ENCODE measurements around the gene CXXC5.

CXXC5 gene

DNA sequence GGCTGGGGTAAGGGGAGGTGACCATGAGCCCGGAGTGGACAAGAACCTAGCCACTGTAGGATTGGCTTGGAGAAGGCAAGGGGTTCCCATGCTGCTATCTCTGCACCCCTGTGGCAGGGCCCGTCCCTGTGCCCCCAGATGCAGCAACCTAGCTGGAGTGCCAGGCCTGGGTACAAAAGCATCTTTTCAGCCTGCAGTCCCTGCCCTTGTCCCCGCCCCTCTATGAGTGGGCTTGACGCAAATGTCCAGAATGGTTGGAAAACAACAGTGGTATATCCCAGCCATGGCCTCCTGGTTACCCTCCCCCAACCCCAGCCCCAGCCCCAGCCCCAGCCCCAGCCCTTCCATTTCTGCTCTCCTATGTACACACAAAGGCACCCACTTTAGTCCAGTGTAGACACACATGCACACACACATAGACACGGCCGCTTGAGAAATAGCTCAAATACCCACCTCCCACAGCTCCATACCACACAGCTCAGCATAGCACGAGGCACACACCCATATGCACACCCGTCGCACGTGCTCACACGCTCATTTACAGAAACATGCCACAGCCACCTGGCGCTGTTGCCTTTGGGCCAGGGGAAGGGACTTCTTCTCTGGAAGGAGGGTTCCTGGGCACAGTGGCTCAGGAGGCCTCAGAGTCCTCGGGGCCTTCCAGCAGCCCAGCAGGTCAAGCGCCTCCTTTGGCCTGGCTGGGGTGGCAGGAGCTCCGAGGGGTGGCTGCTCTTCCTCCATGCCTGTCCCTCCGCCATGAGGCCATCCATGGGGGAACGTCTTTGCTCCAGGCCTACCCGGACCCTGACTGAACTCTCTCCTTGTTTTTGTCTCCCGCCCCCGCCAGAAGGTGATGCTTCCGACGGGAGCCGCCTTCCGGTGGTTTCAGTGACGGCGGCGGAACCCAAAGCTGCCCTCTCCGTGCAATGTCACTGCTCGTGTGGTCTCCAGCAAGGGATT lies 34.1 kb downstream of the CXXC5 start:
- no peak for DNase-seq

DNA sequence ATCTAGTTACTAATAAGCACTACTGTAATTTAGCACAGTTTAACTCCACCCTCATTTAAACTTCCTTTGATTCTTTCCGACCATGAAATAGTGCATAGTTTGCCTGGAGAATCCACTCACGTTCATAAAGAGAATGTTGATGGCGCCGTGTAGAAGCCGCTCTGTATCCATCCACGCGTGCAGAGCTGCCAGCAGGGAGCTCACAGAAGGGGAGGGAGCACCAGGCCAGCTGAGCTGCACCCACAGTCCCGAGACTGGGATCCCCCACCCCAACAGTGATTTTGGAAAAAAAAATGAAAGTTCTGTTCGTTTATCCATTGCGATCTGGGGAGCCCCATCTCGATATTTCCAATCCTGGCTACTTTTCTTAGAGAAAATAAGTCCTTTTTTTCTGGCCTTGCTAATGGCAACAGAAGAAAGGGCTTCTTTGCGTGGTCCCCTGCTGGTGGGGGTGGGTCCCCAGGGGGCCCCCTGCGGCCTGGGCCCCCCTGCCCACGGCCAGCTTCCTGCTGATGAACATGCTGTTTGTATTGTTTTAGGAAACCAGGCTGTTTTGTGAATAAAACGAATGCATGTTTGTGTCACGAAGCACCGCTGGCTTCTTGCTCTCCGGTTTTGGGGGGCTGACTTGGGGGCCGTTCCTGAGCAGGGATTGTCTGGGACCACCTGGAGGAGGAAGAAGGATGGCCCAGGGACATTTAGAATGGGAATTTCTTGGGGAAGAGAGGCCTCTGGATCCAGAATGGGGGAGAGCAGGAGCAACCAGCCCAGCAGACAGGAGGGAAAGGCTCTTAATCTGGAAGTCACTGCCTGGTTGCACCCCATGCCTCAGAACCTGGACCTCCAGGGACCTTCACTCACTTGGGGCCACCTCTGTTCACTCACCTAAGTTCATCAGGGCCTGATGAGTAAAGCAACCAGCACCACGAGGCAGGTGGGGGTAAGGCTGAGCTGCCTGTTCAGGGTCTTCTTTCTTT lies 35.4 kb downstream of the CXXC5 start:
- no peak for DNase-seq

DNA sequence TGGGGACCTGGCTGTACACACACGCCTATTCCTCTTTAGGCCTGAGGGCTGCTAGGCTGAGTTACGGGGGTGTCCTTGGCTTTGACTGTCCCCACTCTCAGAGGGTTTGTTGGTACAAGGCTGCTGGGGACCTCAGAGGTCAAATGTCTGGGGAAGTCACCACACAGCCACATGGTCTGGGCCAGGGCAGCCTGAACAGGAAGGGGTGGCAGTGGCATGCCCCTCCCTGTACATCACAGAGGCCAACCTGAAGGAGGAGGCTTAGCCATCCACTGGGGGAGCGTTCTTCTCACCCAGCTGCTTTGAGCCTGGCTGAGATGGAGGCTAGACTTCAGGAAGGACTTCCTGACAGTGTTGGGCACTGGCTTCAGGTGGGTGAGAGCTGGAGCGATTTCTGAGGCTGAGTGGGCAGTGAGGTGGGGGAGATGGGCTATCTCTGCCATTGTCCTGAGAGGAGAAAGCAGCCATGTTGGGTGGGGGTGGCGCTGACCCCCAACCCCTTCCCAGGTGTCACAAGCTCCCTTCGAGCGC lies 36.3 kb downstream of the CXXC5 start:
- DNase-seq: peak in 2 of 4 experiments; percentile 43 to 47

DNA sequence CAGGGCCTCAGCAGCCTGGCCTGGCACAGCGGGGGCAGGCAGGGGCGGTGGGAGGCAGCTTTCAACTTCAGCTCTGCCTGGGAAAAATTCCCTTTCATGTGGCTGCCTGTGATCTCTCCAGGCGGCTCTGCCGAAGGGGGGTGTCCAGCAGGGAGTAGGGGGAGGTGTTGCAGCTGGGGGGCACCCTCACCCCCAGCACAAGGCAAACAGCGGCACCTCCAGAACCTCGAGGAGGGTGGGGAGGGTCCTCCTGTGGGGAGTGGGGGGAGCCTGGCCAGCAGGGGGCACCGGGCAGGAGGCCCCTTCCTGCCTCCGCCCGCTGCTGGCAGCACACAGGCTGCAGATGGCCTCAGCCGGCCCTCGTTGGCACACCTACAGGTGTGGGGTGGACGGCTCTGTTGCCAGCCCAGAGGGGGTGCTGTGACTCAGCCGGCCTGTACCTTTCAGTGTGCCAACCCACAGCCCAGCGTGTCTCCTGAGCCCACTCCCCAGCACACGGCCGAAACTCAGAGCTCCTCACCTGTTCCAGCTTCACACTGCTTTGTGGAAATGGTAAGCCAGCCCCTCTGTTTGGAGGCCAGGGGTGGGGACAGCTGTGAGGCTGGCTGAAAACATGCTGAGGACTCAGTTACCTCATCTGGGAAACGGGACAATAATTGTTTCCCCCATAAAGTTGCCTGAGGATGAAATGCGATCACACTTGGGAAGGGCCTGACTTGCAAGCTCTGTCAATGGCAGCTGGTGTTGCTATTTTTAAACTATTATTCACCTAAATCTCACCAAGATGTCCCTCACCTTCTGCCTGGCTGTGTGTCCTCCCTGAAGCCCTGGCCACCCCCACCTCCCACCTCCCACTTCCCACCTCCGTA lies 37.0 kb downstream of the CXXC5 start:
- DNase-seq: no peak

DNA sequence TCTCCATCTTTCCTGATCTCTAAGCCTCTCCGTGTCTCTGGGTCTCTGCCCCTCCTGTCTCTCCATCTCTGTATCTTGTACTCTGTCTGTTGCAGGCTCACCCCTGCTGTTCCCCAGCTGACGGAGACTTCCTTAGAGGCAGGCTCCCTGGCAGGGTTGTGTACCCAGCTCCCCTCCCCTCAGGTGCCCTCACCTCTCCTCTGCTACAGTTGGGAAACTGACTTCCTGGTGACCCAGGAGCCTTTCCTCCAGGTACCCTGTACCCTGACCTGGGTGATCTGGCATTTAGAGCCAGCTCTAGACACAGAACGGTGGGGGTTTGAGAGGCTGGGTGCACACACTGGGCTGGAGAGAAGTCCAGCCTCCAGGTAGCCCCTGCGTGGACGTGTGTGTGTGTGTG lies 37.7 kb downstream of the CXXC5 start:
- no peak for DNase-seq

DNA sequence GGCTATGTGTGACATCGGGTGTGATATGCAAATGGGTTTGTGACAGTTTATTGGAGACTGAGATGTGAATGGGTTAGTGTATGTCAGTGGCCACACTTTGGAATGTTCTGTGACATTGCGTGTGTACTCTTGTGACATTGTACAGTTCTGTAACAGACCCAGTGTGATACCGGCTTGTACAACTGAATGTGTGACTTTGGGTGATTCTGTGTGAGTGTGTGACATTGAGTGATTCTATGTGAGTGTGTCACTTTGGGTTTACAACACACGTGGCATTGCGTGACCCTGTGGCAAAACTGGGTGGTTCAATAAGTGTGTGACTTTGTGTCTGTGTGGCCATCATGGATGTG lies 38.2 kb downstream of the CXXC5 start:
- DNase-seq: peak in 1 of 4 experiments; percentile 37

DNA sequence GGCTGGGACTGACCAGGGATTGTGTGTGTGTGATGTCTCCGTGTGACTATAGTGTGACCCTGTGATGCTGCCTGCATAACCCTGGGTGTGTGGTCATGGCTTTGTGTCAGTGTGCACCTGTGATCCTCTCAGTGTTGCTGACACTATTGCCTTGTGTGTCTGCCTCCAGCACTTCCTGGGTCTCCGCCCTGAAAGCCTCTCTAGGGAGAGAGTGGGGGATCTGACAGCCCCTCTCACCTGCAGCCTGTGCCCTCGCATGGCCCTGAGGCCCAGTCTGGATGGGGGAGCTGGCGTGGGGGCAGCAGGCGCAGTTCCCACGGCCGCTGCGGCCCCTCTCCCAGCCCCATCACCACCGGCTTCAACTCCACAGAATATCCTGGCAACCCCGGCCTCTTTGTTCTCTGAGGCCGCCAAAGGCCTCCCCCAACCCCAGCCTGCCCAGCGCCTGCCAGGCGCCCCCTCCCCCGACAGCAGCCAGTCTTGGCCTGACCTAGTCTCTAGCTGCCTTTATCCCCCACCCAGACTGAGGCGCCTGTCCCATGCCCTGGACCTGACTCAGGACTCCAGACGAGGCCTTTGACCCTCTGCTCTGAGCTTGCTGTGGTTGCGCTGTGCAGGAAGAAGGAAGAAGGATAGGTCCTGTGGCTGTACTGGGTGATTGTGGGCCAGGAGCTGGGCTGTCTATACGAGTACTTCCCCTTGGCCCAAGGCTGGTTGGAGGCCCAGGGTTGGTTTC lies 38.7 kb downstream of the CXXC5 start:
- peak; percentile 70 to 84 (median 82) for DNase-seq

DNA sequence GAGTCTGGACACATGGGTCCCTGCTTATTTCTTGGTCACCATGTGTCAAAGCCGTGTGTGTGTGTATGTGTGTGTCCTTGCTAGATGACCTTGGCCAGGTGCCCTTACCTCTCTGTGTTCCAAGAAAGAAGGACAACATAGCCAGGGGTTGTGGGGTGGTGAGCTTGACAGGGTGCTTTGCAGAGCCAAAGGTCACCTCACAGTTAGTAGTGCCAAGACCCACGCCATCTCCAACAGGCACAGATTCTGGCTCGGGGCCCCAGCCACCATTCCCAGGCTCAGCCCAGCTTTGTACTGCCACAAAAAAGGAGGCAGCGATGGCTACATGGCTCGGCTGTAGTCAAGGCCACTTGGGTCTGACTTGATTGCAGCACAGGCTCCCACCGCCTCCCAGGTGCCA lies 39.5 kb downstream of the CXXC5 start:
- DNase-seq: no peak

DNA sequence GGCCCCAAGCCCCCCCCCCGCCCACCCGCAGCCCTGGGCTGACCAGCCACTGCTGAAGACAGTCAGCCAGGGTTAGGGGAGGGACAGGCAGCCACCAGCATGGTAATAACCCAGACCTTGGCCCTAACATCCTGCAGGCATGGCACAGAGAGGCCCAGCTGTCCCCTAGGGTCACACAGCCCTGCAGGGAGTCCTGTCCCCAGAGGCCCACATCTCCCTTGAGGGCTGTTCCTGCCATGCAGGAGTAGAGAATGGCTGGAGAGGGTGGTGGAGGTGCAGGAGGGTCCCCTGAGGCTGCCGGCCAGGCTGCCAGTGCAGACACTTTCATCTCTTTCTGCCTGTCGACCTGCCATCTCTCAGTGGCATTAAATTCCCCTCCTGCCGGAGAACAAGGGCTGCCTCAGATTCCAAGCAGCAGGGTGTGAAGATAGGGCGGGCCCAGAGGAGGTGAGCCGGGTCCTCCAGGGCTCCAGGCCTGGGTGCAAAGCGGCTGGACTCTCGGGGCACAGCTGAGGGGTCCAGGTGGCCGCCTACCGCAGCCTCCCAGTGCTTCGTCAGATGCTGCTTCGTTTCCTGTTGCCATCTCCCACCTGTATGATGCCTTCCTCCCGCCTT lies 40.0 kb downstream of the CXXC5 start:
- no peak for DNase-seq

DNA sequence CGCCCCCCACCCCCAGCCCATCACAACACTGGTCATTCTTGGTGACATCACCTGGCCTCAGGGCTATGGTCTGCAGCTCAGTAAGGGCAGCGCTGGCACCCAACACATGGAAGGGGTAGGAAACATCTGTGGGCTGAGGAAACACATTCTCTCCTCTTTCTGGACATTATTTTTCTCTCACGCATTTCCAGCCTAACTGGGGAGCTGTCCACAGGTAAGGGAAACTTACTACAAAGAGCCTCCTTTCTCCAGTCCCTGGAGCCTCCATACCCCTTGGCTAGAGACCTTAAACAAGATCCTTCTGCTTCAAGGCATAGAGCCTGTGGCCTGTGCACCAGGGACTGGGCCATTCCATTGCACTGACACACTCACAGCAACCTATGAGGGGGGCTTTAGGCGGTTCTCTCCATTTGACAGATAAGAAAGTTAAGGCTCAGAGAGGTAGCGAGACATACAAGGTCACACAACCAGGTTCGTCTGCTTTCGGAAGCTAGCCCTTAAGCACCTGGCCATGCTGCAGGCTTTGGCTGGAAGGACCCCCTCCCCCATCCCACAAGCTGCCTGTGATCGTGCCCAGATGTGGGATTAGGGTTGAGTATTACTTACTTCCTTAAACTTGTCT lies 40.7 kb downstream of the CXXC5 start:
- peak in 2 of 4 experiments; percentile 37 to 49 for DNase-seq

DNA sequence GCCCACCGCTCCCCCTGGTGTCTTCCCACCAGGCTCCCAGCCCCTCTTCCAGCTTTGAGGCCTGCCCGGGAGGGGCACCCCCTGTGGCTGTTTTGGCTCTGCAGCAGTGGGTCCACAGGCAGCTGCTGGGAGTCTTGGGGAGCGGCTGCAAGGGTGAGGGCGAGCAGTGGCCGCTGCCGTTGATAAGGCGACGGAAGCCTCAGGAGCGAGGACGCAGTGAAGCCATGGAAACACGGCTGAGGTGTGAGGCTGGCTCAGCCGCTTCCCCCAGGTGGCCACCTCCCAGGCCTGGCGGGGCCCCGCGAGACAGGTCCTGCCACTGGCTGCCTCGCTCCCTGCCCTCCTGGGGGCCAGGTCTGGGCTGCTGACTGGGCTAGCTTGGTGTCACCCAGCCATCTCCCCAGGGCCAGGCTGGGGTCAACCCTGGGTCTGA lies 41.5 kb downstream of the CXXC5 start:
- DNase-seq: peak in 2 of 4 experiments; percentile 31 to 49

DNA sequence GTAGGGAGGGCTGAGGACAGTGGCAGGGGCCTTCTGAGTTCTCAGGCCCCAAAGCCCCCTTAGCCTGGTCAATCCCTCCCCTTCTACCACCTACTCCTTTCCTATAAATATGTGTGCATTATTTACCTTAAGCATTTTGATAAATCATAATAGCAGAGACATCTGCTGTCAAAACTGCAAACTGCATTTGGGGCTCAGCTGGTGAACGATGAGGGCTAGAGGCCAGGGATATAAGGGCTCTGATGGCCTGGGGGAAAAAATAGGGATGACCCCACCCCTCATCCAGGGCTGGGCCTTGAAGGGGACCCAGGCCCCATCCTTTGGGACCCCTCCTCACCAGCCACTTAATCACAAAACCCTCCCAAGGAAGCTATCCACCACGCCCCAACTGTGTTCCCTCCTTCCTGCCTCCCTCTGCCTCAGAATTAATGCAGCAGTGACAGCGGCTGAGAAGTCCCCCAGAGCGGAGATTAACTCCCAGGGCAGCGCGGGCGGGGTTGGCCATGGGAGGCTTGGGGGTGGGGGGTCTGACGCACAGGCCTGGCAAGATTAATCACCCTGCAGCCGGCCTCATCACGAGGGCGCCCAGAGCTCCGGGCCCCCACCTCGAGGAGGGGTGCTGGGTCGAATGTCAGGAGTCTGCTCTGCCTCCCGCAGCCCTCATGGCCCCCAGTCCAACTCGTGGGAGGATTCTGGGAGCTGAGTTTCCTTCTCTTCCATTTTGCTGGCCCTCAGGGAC lies 42.1 kb downstream of the CXXC5 start:
- peak; percentile 84 to 92 (median 88) for DNase-seq

DNA sequence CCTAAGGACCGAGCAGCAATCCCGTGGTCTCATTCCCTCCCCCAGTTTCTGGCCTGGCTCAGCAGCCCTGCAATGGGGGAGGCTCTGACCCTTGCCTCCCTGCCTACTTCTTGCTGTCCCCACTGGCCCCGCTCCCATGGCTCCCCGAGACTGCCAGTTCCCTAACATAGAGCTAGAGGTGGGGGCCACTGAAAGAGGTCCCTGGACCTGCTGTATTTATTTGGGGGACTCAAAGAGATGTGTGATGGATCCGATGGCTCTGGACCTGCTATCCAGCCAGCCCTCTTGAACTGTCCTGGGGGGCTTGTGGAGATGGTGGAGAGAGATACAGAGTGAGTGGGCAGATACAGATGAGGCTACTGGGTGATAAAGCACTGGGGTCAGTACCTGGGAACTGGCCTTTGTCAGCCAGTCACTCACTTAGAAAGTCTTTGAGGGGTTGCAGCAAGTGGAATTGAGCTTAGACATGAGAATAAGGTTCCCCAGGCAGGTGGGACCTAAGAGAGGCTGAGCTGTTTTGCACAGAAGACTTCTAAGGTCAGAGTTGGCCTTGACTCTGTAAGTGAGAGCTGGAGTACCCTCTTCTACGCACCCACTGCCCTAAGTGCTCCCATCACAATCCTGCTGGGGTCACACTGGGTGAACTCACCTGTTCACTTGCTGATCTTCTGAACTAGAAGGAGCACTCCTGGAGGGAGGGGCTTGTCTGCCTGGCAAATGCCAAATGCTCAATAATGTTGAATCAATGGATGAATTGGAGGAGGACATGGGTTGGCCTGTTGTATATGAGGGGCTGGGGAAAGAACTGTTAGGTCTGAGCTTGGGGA lies 42.9 kb downstream of the CXXC5 start:
- no peak for DNase-seq

DNA sequence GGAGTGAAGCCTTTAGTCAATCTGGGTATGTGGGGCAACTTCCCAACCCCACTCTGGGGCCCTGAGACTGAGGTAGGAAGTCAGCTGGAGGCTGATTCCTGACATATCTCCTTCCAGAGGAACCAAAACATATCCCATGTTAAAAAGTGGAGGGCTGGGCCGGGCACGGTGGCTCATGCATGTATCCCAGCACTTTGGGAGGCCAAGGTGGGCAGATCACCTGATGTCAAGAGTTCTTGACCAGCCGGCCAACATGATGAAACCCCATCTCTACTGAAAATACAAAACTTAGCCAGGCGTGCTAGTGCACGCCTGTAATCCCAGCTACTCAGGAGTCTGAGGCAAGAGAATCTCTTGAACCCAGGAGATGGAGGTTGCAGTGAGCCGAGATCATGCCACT lies 44.0 kb downstream of the CXXC5 start:
- DNase-seq: no peak

DNA sequence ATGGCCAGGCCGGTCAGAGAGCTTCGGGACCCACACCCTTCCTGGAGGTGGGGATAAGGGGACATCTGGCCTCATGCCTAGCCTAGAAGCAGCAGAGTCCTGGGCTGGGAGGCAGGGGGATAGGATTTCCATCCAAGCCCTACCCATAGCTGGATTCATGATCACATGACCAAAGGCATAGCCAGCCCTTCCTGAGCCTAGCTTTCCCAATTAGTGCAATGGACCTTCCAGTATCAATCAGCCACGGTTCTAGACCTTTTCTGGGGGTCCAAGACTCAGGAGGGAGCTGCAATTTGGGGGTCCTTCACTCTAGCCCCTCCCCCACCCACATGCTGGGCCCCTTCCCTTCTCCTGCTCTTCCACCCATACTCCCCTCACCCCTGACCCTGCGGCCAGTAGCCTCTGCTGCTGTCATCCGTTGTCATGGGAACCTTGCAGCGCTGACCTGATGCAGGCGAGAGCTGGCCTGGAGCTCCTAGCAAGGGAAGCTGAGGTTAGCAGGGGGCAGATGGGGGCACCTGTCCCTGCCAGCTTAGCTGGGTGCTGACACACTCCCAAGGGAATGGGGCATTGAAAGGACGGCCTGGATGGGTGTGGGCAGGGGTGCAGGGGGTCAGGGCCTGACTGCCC lies 44.6 kb downstream of the CXXC5 start:
- DNase-seq: no peak

DNA sequence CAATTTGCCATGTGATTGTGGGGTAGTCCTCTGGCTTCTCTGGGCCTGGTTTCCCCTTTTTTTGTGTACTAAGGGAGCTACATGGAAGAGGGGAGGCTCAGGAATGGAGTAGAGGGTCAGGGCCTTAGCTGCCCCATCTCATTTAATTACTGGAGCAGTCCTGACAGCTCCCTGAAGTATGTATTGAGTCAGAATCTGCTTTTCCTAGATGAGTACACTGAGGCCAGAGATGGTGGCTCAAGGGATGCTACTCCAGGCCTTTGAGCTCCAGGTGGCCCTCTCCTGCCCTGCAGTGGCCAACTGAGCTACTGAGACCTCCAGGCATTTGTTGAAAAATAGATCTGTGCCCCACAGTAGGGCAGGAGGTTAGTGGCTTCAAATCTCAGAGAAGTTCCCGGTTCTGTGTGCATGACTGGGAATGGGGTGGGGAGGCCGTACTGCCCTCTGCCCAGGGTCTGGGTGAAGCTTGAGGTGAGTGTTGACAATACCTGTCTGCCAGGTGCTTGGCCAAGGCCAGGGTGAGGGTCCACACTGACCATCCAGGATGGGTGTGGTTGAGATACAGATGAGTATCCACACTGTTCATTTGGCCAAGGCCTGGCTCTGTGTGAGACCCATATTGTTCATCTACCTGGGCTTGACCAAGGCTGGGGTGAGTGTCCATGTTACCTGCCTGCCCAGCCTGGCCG lies 45.7 kb downstream of the CXXC5 start:
- no peak for DNase-seq

DNA sequence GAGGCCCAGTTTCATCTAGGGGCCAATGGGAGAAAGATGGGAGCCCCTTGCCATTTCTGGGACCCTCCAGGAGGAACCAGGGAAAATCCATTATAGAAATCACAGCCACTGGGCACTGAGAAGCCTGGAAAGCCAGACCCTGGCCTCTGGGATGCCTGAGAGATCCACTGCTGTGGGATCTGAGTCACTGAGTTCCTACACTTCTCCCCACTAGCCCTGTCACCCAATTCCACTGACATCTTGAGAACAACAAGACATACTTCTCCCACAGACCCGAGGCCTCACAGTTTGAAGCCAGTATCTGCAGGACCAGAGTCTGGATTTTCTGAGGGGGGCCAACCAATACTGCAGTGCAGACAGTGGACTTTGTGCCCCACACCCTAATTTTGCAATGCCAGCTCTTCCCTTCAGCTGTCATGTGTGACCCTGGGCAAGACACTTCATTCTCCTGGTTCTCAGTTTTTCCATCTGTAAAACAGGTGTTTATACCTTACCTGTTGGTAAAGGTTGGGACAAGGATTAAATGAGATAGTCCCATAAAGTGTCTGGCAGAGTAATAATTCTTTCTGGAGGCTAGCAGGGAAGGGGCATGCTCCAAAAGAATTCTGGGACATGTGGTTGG lies 46.5 kb downstream of the CXXC5 start:
- DNase-seq: peak in 1 of 4 experiments; percentile 43

All from suppressor macrophage (primary cell).